HG03469 (cell line): Measurements from ENCODE around the gene RABGAP1.

Experiments
- ATAC-seq: cut with Tn5 transposase; IDR thresholded peaks from one replicate; pipeline ENCODE4 v1.9.1; 2021; ENCODE audit warnings: mild to moderate bottlenecking, moderate library complexity, moderate number of reproducible peaks; ENCODE audit not compliant: unreplicated experiment

Gene RABGAP1

GRCh38 chr9:123044586-123044985, 103.8 kb downstream of the RABGAP1 start:
- no peak for ATAC-seq

DNA sequence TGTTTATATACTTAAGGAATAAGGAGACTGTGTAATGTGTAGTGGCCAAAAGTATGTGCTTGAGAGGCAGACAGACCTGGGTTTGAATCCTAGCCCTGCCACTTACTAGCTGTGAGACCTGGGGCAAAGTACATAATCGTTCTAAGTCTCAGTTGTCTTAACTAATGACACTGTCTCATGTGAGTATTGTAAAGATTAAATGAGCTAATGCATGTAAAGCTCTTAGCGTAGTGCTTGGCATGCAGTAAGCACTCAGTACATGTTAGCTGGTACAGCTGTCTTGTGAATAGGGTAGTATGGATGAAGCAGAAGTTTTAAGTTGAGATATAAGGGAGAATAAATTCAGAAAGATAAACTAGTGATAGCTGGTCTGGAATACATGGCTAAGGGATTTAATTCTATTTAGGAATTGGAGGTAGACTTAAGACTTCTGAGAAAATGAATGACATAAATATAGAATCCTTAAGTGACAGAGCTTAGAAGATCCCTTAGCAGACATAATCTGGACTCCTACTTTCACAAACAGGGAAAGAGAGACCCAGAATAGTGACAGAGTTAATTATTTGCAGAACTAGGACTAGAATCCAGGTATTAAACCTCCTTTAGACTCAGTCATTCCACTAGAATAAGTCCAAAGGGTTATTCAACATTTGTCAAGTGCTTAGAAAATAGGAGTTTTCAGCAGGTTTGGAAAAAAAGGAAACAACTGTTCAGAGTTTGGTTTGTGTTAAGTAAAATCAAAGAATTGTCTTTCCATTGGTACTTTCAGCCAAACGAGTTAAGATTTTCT, 105.8 kb downstream of the RABGAP1 start:
- no peak for ATAC-seq

- no peak for ATAC-seq
These were observed 107.9 kb downstream of the RABGAP1 start for GRCh38 chr9:123048748-123049147.

- no peak for ATAC-seq
These were observed 108.9 kb downstream of the RABGAP1 start for GRCh38 chr9:123049589-123050222.

- no peak for ATAC-seq
These were observed 112.2 kb downstream of the RABGAP1 start for GRCh38 chr9:123053046-123053445.

GRCh38 chr9:123053711-123054110, 112.9 kb downstream of the RABGAP1 start:
- ATAC-seq, result no peak

DNA sequence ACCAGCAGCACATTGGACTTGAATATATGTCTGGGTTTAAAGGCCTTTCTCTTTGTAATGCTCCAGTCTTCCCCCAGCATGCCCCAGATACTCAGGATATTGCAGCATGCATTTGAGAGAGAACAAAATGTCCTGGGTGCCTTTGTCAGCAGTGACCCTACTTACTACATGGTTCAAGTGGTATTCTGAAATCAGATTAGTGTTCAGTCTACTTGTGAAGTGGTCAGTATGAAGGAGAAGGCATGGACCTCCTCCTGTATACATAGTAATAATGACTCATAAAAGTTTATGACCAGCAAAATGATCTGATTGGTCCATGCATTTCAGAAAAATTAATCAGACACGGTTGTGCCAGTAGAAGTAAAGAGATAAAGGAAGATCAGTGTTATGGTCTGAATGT, 118.0 kb downstream of the RABGAP1 start:
- ATAC-seq, result no peak

- ATAC-seq, result no peak
These were observed 118.8 kb downstream of the RABGAP1 start for GRCh38 chr9:123059472-123060220.

GRCh38 chr9:123061216-123061615, 120.4 kb downstream of the RABGAP1 start:
- no peak for ATAC-seq

GRCh38 chr9:123062351-123063176, 121.7 kb downstream of the RABGAP1 start:
- ATAC-seq, result no peak

DNA sequence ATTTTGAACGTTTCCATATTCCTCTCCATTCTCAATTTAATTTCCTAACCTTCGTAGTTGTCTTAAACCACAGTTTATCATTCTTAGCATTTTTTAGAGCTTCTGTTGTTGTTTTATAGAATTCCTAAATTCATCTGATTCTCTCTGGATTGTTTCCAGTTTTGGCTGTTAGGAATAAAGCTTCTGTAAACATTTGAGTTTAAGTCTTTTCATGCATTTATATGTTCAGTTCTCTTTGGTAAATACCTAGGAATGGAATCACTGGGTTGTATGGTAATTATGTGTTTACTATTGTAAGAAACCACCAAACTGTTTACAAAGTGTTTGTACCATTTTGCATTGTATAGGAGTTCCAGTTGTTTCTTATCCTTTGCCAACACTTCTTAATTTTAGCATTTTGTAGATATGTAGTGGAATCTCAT, 122.4 kb downstream of the RABGAP1 start:
- no peak for ATAC-seq

- no peak for ATAC-seq
These were observed 123.1 kb downstream of the RABGAP1 start for GRCh38 chr9:123063896-123064295.

DNA sequence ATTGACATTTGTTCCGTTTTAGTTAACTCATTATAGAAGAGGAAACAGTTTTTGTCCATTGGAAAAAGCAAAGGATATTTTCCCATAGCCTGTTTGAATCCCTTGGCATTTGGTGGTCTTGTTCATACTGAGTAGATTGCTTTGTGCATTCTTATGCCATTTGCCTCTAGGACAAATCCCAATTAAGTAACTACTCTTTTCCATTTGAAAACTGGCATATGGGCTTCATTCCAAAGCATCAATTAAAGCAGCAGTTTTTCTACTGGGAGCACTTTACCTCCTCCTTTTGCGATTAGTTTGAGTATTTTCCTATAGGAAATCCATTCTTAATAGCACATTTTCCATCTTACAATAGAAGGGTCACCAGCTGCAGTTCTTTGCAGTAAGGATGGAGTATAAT, 123.9 kb downstream of the RABGAP1 start:
- ATAC-seq, result no peak

DNA sequence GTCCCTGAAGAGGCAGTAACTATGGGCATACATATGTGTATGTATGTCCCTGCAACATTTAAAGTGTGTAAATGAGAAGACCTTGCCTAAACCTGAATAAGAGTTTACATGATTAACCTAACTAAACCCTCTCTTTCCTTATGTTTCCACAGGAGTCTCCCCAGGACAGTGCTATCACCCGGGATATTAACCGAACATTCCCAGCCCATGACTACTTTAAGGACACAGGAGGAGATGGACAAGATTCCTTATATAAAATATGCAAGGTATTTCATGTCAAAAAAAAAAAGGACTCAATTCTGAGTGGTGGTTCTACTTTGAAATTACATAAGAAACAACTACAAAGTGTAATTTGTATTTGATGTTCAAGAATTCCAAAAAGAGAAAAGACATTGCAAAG, 124.4 kb downstream of the RABGAP1 start:
- no peak for ATAC-seq

DNA sequence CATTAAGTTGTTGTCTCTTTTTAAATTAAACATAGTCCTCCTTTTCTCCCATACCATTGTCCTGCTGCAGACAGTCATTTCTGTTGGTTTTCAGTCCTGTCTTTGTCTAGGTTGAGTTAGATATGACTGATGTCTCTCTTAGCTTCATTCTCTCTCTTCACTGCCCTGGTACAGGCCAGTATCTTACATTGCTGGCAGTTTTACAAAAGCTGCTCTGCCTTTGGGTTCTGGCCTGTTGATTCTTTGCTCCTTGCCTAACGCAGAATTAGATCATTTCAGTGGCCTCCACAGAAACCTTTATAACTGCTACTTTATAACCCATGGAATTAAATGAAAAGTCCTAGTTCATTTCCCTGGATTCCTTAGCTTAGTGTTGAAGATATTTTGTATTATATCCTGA, 126.3 kb downstream of the RABGAP1 start:
- ATAC-seq, result no peak

GRCh38 chr9:123069010-123069481, 128.2 kb downstream of the RABGAP1 start:
- ATAC-seq, result no peak

- ATAC-seq, result no peak
These were observed 129.4 kb downstream of the RABGAP1 start for GRCh38 chr9:123070198-123070597.

DNA sequence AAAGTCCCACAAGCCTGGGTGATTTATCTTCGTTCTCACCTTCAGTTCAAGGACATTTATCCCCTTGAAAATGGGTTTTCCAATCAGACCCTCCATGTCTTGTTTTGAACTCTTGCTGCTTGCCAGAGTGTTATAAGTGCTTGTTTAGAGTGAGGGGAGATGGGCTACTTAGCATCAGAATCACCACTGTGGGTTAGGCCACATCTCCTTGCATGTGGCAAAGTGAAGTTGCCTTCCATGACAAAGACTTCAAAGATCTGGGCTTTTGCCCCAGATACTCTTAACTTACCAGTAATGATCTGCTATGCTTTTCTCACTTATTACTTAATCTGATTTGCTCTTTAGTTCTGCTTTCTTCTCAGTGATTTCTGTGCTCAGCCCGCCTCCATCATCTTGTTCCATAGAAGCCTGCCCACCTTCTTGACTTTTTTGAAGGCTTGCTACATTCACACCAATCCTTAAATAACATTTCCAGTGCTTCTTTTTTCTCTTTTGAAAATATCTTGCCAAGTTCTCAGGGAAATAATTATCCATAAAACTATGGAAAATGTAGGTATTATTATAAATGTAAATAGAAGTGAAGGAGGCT, 131.7 kb downstream of the RABGAP1 start:
- no peak for ATAC-seq

DNA sequence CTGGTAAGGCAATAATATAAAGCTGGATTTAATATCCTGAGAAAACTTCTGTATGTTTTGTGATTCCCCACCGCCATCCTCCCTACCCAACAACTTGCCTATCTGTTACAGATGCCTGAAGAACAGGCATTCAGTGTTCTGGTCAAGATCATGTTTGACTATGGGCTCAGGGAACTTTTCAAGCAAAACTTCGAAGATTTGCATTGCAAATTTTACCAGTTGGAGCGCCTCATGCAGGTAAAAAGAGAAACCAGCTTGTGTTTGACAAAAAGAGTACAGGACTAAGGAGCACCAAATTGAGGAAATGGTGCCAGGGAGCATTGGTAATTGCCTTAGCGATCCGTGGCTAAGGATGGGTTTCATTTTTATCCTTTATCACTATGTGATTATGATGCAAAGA, 132.6 kb downstream of the RABGAP1 start:
- ATAC-seq, result no peak

DNA sequence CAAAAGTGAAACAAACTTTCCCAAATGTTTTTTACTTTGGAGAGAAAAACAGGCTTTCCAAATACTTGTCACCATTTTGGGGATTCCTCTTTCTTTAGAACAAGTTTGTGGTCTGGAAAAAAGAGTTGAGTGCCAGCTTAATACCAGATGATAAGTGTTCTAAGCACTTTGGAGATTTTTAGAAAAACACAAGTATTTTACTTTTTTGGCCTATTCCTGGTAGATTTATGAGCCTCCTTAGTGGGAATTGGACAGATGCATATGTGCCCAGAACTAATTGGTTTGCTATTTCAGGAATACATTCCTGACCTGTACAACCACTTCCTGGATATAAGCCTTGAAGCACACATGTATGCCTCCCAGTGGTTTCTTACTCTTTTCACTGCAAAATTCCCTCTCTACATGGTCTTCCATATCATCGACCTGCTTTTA, 133.2 kb downstream of the RABGAP1 start:
- no peak for ATAC-seq
